ENCODE measurements around the gene PAQR4. TPM values are rescaled to one million over a fixed set of nuclear protein-coding genes. Genes with fewer than 3 reads are reported as not detected.

Gene PAQR4
- polyA plus RNA-seq, 2 donors: 9.6 to 18.8 TPM

DNA sequence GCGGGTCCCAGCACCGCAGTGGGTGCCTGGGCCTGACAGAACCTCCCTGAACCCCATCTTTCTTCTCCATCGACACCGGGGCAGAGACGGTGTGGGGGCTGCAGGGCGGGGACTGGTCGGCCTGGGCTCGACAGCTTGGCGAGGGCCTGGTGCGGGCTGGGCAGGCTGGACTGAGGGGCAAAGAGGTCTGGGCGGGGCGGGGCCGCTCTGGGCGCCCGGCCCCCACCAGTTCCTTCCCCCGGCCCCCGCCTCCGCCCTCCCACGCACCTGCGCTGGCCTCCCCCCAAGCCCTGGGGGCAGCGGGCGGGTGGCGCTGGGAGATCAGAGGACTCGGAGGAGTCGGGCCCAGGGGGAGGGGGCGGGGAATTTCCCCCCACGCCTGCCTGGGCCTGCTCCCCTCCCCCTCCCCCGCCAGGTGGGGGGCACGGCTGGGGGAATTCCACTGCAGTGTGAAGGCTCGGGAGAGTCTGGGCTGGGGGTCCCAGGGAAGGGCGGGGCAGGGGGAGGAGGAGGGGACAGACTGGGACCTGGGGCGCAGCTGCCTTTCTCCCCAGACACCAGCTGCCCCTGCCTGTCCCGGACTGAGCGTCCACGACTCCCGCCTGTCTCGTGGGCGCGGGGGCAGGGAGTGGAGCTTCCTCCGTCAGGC, 6.0 kb upstream of the PAQR4 start:
- 1 to 3% methylated on average over 24 to 40 of the region's 40 CpGs for WGBS, 2 donors
- peaks cover 15 to 25% of the 10 kb centered on the region in 2 donors for H3K4me1 ChIP-seq (ENCODE audit: control insufficient read depth in 2 of 2, insufficient read depth in 2 of 2, low read length in 1 of 2)
- H3K9me3 ChIP-seq (ENCODE audit: control insufficient read depth in 2 of 2, insufficient read depth in 1 of 2, low read depth in 1 of 2, low read length in 1 of 2): no peaks in the 10 kb centered on the region
- no peaks in the 10 kb centered on the region for H3K36me3 ChIP-seq (ENCODE audit: control insufficient read depth in 2 of 2, insufficient read depth in 2 of 2, low read length in 1 of 2)
- peaks cover 0 to 23% of the 10 kb centered on the region in 2 donors for H3K27me3 ChIP-seq (ENCODE audit: control insufficient read depth in 1 of 2, insufficient read depth in 2 of 2, low read length in 2 of 2)
- no peak overlapping the region for H3K27ac ChIP-seq (ENCODE audit: low read depth in 2 of 2, low read length in 1 of 2)
- peak overlapping the region in 1 of 2 donors; percentile 42 for H3K4me3 ChIP-seq (ENCODE audit: low read depth in 1 of 2, low read length in 2 of 2)

DNA sequence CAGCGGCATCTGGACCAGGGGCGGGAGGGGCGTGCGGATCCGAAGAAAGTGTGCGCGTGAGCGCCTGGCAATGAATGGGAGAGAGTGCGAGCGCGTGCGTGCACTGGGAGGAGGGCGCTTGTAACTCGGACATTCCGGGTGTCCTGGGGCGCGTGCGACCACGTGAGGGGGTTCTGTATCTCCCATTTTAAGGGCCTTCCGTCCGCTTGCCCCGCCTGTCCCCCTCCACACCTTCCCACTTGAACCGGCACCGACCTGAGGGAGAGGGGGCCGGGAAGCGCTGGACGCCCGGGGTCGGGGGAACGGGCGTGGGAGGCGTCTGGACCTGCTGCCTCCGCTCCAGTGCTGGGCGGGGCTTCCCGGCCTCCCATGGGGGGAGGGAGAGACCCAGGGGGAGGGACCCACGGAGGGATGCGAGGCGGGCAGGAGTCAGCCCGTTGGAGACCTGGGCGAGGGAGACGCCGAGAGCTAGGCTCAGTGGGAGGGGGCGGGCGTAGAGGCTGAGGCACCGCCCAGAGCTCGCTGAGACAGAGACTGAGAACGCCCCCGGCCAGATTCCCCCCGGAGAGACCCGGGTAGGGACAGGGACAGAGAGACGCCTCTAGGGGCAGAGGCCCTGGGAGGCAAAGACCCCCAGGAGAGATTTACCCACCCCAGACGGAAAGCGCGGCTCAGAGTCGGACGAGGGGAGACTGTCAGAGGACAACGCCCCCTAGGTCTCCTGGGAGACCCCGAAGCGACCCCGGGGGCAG, 5.2 kb upstream of the PAQR4 start, which contains the start of gene KREMEN2:
Gene KREMEN2 (plus strand): TSS at position 553 of the 752 bp plus-strand sequence. CDS start 246 bp downstream, outside the sequence.
- WGBS, 2 donors: 0 to 3% methylated on average over 49 to 60 of the region's 60 CpGs
- Histone ChIP-seq H3K27ac (ENCODE audit: low read depth in 2 of 2, low read length in 1 of 2) (no peak within 1 kb of the TSS), H3K4me3 (ENCODE audit: low read depth in 1 of 2, low read length in 2 of 2) (peak within 1 kb of the TSS; percentile 38 to 42), H3K36me3 (ENCODE audit: control insufficient read depth in 2 of 2, insufficient read depth in 2 of 2, low read length in 1 of 2) (no peaks in the 10 kb centered on the region), H3K9me3 (ENCODE audit: control insufficient read depth in 2 of 2, insufficient read depth in 1 of 2, low read depth in 1 of 2, low read length in 1 of 2) (no peaks in the 10 kb centered on the region), H3K27me3 (ENCODE audit: control insufficient read depth in 1 of 2, insufficient read depth in 2 of 2, low read length in 2 of 2) (peaks cover 0 to 23% of the 10 kb centered on the region in 2 donors), H3K4me1 (ENCODE audit: control insufficient read depth in 2 of 2, insufficient read depth in 2 of 2, low read length in 1 of 2) (peaks cover 15 to 31% of the 10 kb centered on the region in 2 donors)

- H3K4me3 ChIP-seq (ENCODE audit: low read depth in 1 of 2, low read length in 2 of 2): peak overlapping the region; percentile 38 to 42
- no peaks in the 10 kb centered on the region for H3K9me3 ChIP-seq (ENCODE audit: control insufficient read depth in 2 of 2, insufficient read depth in 1 of 2, low read depth in 1 of 2, low read length in 1 of 2)
- H3K27ac ChIP-seq (ENCODE audit: low read depth in 2 of 2, low read length in 1 of 2): no peak overlapping the region
- 0 to 1% methylated on average over 48 to 68 of the region's 68 CpGs for WGBS, 2 donors
- H3K36me3 ChIP-seq (ENCODE audit: control insufficient read depth in 2 of 2, insufficient read depth in 2 of 2, low read length in 1 of 2): no peaks in the 10 kb centered on the region
- H3K4me1 ChIP-seq (ENCODE audit: control insufficient read depth in 2 of 2, insufficient read depth in 2 of 2, low read length in 1 of 2): peaks cover 19 to 28% of the 10 kb centered on the region in 2 donors
- H3K27me3 ChIP-seq (ENCODE audit: control insufficient read depth in 1 of 2, insufficient read depth in 2 of 2, low read length in 2 of 2): peaks cover 0 to 23% of the 10 kb centered on the region in 2 donors
Observed at GRCh38 chr16:2964475-2965336, 4.4 kb upstream of the PAQR4 start.

DNA sequence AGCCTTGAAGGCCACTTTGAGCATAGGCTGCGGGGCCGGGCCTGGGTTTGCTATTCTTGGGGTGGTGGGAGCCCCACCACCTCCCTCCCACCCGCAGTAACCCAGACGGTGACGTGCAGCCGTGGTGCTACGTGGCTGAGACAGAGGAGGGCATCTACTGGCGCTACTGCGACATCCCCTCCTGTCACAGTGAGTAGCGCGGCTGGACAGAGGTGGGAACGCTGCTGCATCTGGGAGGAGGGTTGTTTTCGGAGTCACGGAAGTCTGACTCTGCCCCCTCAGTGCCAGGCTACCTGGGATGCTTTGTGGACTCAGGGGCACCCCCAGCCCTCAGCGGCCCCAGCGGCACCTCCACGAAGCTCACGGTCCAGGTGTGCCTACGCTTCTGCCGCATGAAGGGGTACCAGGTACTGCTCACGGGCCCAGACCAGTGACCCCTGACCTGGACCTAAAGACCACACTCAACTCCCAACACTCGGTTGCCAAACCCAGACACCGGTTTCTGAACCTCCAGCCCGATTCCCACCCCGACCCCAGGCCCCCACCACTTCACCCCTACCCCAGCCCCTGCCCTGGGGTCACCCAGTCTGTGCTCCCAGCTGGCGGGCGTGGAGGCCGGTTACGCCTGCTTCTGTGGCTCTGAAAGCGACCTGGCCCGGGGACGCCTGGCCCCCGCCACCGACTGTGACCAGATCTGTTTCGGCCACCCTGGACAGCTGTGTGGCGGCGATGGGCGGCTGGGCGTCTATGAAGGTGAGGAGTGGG, 2.9 kb upstream of the PAQR4 start:
- Histone ChIP-seq H3K9me3 (ENCODE audit: control insufficient read depth in 2 of 2, insufficient read depth in 1 of 2, low read depth in 1 of 2, low read length in 1 of 2) (no peaks in the 10 kb centered on the region), H3K4me3 (ENCODE audit: low read depth in 1 of 2, low read length in 2 of 2) (no peak overlapping the region), H3K27me3 (ENCODE audit: control insufficient read depth in 1 of 2, insufficient read depth in 2 of 2, low read length in 2 of 2) (peaks cover 0 to 23% of the 10 kb centered on the region in 2 donors), H3K4me1 (ENCODE audit: control insufficient read depth in 2 of 2, insufficient read depth in 2 of 2, low read length in 1 of 2) (peaks cover 20 to 35% of the 10 kb centered on the region in 2 donors), H3K27ac (ENCODE audit: low read depth in 2 of 2, low read length in 1 of 2) (no peak overlapping the region), H3K36me3 (ENCODE audit: control insufficient read depth in 2 of 2, insufficient read depth in 2 of 2, low read length in 1 of 2) (no peaks in the 10 kb centered on the region)
- 70 to 72% methylated on average over 38 to 39 of the region's 39 CpGs for WGBS, 2 donors

DNA sequence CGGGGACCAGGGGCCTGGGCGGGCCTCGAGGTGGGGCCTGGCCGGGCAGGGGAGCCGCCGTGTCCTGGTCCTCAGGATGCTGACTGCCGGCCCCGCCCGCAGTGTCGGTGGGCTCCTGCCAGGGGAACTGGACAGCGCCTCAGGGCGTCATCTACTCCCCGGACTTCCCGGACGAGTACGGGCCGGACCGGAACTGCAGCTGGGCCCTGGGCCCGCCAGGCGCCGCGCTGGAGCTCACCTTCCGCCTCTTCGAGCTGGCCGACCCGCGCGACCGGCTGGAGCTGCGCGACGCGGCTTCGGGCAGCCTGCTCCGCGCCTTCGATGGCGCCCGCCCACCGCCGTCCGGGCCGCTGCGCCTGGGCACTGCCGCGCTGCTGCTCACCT, 2.3 kb upstream of the PAQR4 start:
- Histone ChIP-seq H3K27me3 (ENCODE audit: control insufficient read depth in 1 of 2, insufficient read depth in 2 of 2, low read length in 2 of 2) (peaks cover 0 to 23% of the 10 kb centered on the region in 2 donors), H3K4me1 (ENCODE audit: control insufficient read depth in 2 of 2, insufficient read depth in 2 of 2, low read length in 1 of 2) (peaks cover 20 to 33% of the 10 kb centered on the region in 2 donors), H3K36me3 (ENCODE audit: control insufficient read depth in 2 of 2, insufficient read depth in 2 of 2, low read length in 1 of 2) (peaks cover 0 to 2% of the 10 kb centered on the region in 2 donors), H3K4me3 (ENCODE audit: low read depth in 1 of 2, low read length in 2 of 2) (no peak overlapping the region), H3K9me3 (ENCODE audit: control insufficient read depth in 2 of 2, insufficient read depth in 1 of 2, low read depth in 1 of 2, low read length in 1 of 2) (no peaks in the 10 kb centered on the region), H3K27ac (ENCODE audit: low read depth in 2 of 2, low read length in 1 of 2) (no peak overlapping the region)
- 25 to 26% methylated on average over 36 to 46 of the region's 46 CpGs for WGBS, 2 donors

DNA sequence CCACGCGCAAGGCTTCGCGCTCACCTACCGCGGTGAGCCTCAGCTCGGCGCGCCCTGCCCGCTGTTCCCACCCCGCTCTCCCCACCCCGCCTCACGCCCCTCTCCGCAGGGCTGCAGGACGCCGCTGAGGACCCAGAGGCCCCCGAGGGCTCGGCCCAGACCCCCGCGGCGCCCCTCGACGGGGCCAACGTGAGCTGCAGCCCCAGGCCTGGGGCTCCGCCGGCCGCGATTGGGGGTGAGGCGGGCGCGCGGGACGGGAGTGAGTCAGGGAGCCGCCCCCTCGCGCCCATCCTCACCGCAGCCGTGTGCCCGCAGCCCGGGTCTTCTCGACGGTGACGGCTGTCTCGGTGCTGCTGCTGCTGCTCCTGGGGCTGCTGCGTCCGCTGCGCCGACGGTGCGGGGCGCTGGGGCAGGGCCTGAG, 1.9 kb upstream of the PAQR4 start:
- peaks cover 20 to 33% of the 10 kb centered on the region in 2 donors for H3K4me1 ChIP-seq (ENCODE audit: control insufficient read depth in 2 of 2, insufficient read depth in 2 of 2, low read length in 1 of 2)
- no peak overlapping the region for H3K27ac ChIP-seq (ENCODE audit: low read depth in 2 of 2, low read length in 1 of 2)
- peaks cover 0 to 2% of the 10 kb centered on the region in 2 donors for H3K36me3 ChIP-seq (ENCODE audit: control insufficient read depth in 2 of 2, insufficient read depth in 2 of 2, low read length in 1 of 2)
- WGBS, 2 donors: 20 to 40% methylated on average over 40 to 51 of the region's 51 CpGs
- no peaks in the 10 kb centered on the region for H3K9me3 ChIP-seq (ENCODE audit: control insufficient read depth in 2 of 2, insufficient read depth in 1 of 2, low read depth in 1 of 2, low read length in 1 of 2)
- no peak overlapping the region for H3K4me3 ChIP-seq (ENCODE audit: low read depth in 1 of 2, low read length in 2 of 2)
- peaks cover 0 to 20% of the 10 kb centered on the region in 2 donors for H3K27me3 ChIP-seq (ENCODE audit: control insufficient read depth in 1 of 2, insufficient read depth in 2 of 2, low read length in 2 of 2)

DNA sequence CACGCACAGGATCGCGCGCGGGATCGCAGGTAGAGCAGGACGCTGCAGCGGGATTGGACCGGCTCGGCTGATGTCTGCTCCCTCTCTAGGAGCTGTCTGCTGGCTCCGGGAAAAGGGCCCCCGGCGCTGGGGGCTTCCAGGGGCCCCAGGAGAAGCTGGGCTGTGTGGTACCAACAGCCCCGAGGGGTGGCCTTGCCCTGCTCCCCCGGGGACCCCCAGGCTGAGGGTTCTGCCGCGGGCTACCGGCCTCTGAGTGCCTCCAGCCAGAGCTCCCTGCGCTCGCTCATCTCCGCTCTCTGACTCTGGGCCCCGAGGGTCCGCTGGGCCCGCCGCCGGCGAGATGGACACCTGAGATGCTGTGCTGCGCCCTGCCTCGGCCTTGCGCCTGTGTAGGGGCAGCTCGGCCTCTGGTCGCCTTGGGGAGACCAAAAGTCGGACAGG, 1.4 kb upstream of the PAQR4 start:
- 58 to 64% methylated on average over 29 to 33 of the region's 33 CpGs for WGBS, 2 donors
- no peaks in the 10 kb centered on the region for H3K9me3 ChIP-seq (ENCODE audit: control insufficient read depth in 2 of 2, insufficient read depth in 1 of 2, low read depth in 1 of 2, low read length in 1 of 2)
- peaks cover 0 to 14% of the 10 kb centered on the region in 2 donors for H3K27me3 ChIP-seq (ENCODE audit: control insufficient read depth in 1 of 2, insufficient read depth in 2 of 2, low read length in 2 of 2)
- H3K36me3 ChIP-seq (ENCODE audit: control insufficient read depth in 2 of 2, insufficient read depth in 2 of 2, low read length in 1 of 2): peaks cover 0 to 2% of the 10 kb centered on the region in 2 donors
- H3K4me3 ChIP-seq (ENCODE audit: low read depth in 1 of 2, low read length in 2 of 2): no peak overlapping the region
- no peak overlapping the region for H3K27ac ChIP-seq (ENCODE audit: low read depth in 2 of 2, low read length in 1 of 2)
- peaks cover 20 to 33% of the 10 kb centered on the region in 2 donors for H3K4me1 ChIP-seq (ENCODE audit: control insufficient read depth in 2 of 2, insufficient read depth in 2 of 2, low read length in 1 of 2)

DNA sequence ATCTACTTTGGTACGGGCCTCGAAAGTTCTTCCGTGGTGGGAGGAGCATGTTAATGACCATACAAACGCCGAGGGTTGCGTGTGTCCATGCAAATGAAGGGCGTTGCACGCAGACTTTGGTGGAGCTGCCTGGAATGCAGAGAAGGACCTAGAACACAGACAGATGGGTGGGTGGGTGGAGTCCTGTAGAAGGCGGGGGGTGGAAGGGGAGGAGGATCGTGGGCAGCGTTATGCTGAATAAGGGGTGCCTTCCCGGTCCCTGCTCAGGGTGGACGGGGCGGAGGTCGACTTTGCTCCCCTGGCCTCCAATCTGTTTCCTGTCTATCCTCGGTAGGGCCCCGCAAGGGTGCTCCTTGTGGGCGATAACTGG, 795 bp upstream of the PAQR4 start:
- Histone ChIP-seq H3K4me1 (ENCODE audit: control insufficient read depth in 2 of 2, insufficient read depth in 2 of 2, low read length in 1 of 2) (peaks cover 19 to 30% of the 10 kb centered on the region in 2 donors), H3K36me3 (ENCODE audit: control insufficient read depth in 2 of 2, insufficient read depth in 2 of 2, low read length in 1 of 2) (peaks cover 0 to 2% of the 10 kb centered on the region in 2 donors), H3K27ac (ENCODE audit: low read depth in 2 of 2, low read length in 1 of 2) (peak overlapping the region in 1 of 2 donors; percentile 65), H3K27me3 (ENCODE audit: control insufficient read depth in 1 of 2, insufficient read depth in 2 of 2, low read length in 2 of 2) (peaks cover 0 to 10% of the 10 kb centered on the region in 2 donors), H3K4me3 (ENCODE audit: low read depth in 1 of 2, low read length in 2 of 2) (peak overlapping the region; percentile 62), H3K9me3 (ENCODE audit: control insufficient read depth in 2 of 2, insufficient read depth in 1 of 2, low read depth in 1 of 2, low read length in 1 of 2) (no peaks in the 10 kb centered on the region)
- 15% methylated on average over 18 of the region's 18 CpGs for WGBS, 2 donors

All from esophagus (tissue), 2 donors.